K562 (cell line): ENCODE results near the gene FCAMR. TPM values are rescaled to one million over a fixed set of nuclear protein-coding genes. Genes with fewer than 3 reads are reported as not detected.

ENCODE experiments used
- ATAC-seq: fragments of 200-7000 bp; cut with Tn5 transposase; 3 replicates; pipeline ENCODE4 v1.9.1; 2020; ENCODE audit warnings: moderate library complexity
- BruUV-seq: library from RNA; stranded (reverse); fragments of 400-500 nt; replicated peaks from 2 replicates; lab custom pipeline; 2021; lab: Mats Ljungman, UMichigan
- CTCF ChIA-PET: fragments of 300-600 bp; formaldehyde crosslinking; extraction: SDS; loops from one replicate; lab custom pipeline; 2021; ENCODE audit warnings: low intra/inter-chr PET ratio; lab: Yijun Ruan, JAX
- POLR2A ChIA-PET: fragments of 300-600, 350-650 bp; sonication (Branson Sonifier 250); formaldehyde crosslinking; extraction: SDS; loops from one replicate; lab custom pipeline; 2021; ENCODE audit warnings: antibody characterized with exemption, inconsistent platforms; lab: Yijun Ruan, JAX
- DNase-seq, 4 experiments: peaks; one replicate each; pipeline versions ENCODE4 v3.0.0 to v3.0.0-alpha.2; 2011 to 2018; ENCODE audit warnings: low spot score in 3 of 4, mixed read lengths in 3 of 4; ENCODE audit errors: extremely low read depth in 1 of 4
- FAIRE-seq: peaks from 2 replicates; lab custom pipeline; 2011; peaks lifted over from hg19 to GRCh38; lab: Jason Lieb, UNC
- H2AFZ ChIP-seq: 2 replicates; pipeline ENCODE4 v1.6.0; 2011; ENCODE audit warnings: low read depth, low read length, control low read depth, inconsistent platforms
- H3K27ac ChIP-seq: fragments of 200-600 bp; 3 replicates; pipeline ENCODE4 v1.8.0; 2011; ENCODE audit warnings: low read depth, mild to moderate bottlenecking, control low read depth, inconsistent platforms, low read length, moderate library complexity, mixed read lengths; ENCODE audit errors: extremely low read depth
- H3K27me3 ChIP-seq, 2 experiments: fragments of 300-600 bp in 1 of 2; 2 replicates in 1 of 2; 3 replicates in 1 of 2; pipeline versions ENCODE4 v1.6.0 to v1.8.0; 2011; ENCODE audit warnings: inconsistent platforms in 2 of 2, low read length in 2 of 2, mild to moderate bottlenecking in 1 of 2, mixed read lengths in 1 of 2, moderate library complexity in 1 of 2; ENCODE audit not compliant: control insufficient read depth in 2 of 2, insufficient read depth in 2 of 2
- H3K36me3 ChIP-seq: fragments of 300-600 bp; 3 replicates; pipeline ENCODE4 v1.8.0; 2011; ENCODE audit warnings: mild to moderate bottlenecking, low read length, inconsistent platforms; ENCODE audit not compliant: control insufficient read depth, insufficient read depth
- H3K4me1 ChIP-seq, 2 experiments: fragments of 200-600 bp in 1 of 2; replicated peaks in 1 of 2; 2 replicates in 1 of 2; 3 replicates in 1 of 2; pipeline versions ENCODE4 v1.5.1 to v1.8.0; 2011; ENCODE audit warnings: inconsistent platforms in 2 of 2, low read length in 2 of 2, mild to moderate bottlenecking in 1 of 2, mixed read lengths in 1 of 2, moderate library complexity in 1 of 2; ENCODE audit not compliant: control insufficient read depth in 2 of 2, insufficient read depth in 2 of 2
- H3K4me2 ChIP-seq: 2 replicates; pipeline ENCODE4 v1.6.1; 2011; ENCODE audit warnings: low read length, control low read depth, inconsistent platforms, mixed read lengths; ENCODE audit not compliant: insufficient read depth
- H3K4me3 ChIP-seq: fragments of 200-600 bp; sonication (generic), shearing (Covaris generic); 2 replicates; pipeline ENCODE4 v1.5.1; 2016; ENCODE audit warnings: control low read depth, inconsistent platforms
- H3K79me2 ChIP-seq: fragments of 200-600 bp; 3 replicates; pipeline ENCODE4 v1.8.0; 2011; ENCODE audit warnings: low read length, inconsistent platforms; ENCODE audit not compliant: control insufficient read depth, insufficient read depth
- H3K9ac ChIP-seq, 2 experiments: 2 replicates each; pipeline versions ENCODE4 v1.6.0 to v1.6.1; 2011; ENCODE audit warnings: low read depth in 2 of 2, low read length in 2 of 2, control low read depth in 1 of 2, inconsistent platforms in 1 of 2, mild to moderate bottlenecking in 1 of 2, mixed read lengths in 1 of 2; ENCODE audit not compliant: insufficient read depth in 1 of 2
- H3K9me1 ChIP-seq: one replicate; pipeline ENCODE4 v1.6.0; 2011; ENCODE audit warnings: inconsistent platforms, mild to moderate bottlenecking, low read length, moderate library complexity; ENCODE audit not compliant: control insufficient read depth, insufficient read depth
- H3K9me3 ChIP-seq: replicated peaks from 2 replicates; pipeline ENCODE4 v1.5.1; 2011; ENCODE audit warnings: low read depth, low read length, inconsistent platforms; ENCODE audit not compliant: control insufficient read depth, insufficient read depth
- H4K20me1 ChIP-seq: replicated peaks from 2 replicates; pipeline ENCODE4 v1.6.1; 2011; ENCODE audit warnings: low read length, inconsistent platforms, mixed read lengths; ENCODE audit not compliant: control insufficient read depth, insufficient read depth
- FOXK2 ChIP-seq, 2 experiments: fragments of 450-650 bp; IDR thresholded peaks in 1 of 2; conservative IDR thresholded peaks in 1 of 2; 2 replicates each; pipeline ENCODE4 v1.6.1; 2016; ENCODE audit warnings: low read depth in 2 of 2, mild to moderate bottlenecking in 1 of 2
- HLTF ChIP-seq: fragments of 450-650 bp; IDR thresholded peaks from 2 replicates; pipeline ENCODE4 v1.6.1; 2016
- L3MBTL2 ChIP-seq: fragments of 450-650 bp; IDR thresholded peaks from 2 replicates; pipeline ENCODE4 v1.6.1; 2016; ENCODE audit warnings: mild to moderate bottlenecking, moderate library complexity
- NKRF ChIP-seq: fragments of 450-650 bp; IDR thresholded peaks from 2 replicates; pipeline ENCODE4 v1.6.1; 2016; ENCODE audit warnings: borderline replicate concordance
- YY1 ChIP-seq, 3 experiments: IDR thresholded peaks; 2 replicates each; pipeline ENCODE4 v1.6.1; 2011; ENCODE audit warnings: low read length in 2 of 3, mild to moderate bottlenecking in 2 of 3, moderate library complexity in 2 of 3, borderline replicate concordance in 1 of 3, control low read depth in 1 of 3, low read depth in 1 of 3; ENCODE audit not compliant: insufficient read depth in 3 of 3, insufficient replicate concordance in 2 of 3, control insufficient read depth in 1 of 3, insufficient read length in 1 of 3; ENCODE audit errors: extremely low read depth in 1 of 3
- WGBS: fragments of 100-300 bp; shearing (Covaris generic); methylation state at CpG from one replicate; pipeline ENCODE4 v1.1.6; 2016; ENCODE audit warnings: low coverage, mixed read lengths; ENCODE audit not compliant: insufficient coverage; ENCODE audit errors: missing lambda C conversion rate; 5-methylcytosine and 5-hydroxymethylcytosine counted together
- in situ Hi-C: fragments of 300-500 bp; cut with MboI; formaldehyde crosslinking; loops from 4 replicates; pipeline ENCODE4 v1.15.0; 2018; ENCODE audit warnings: inconsistent platforms, mixed read lengths
- intact Hi-C: fragments of 100-400 bp; cut with micrococcal nuclease; formaldehyde crosslinking; loops from 2 replicates; pipeline ENCODE4 v1.14.2; 2022
- polyA plus RNA-seq, 8 experiments: library from polyadenylated mRNA; depleted of rRNA in 4 of 8; stranded (reverse) in 5 of 8; unstranded in 3 of 8; fragments of >200 nt; fragmentation: Nextera tagmentation in 2 of 8; fragmentation: Illumina TruSeq in 1 of 8; extraction: Ambion mirVana in 2 of 8; extraction: Trizol in 1 of 8; gene quantifications; 2 replicates each; pipeline versions ENCODE4 v1.2.1 to v1.2.3, GENCODE V29; 2011 to 2014; ENCODE audit warnings: inconsistent platforms in 1 of 8, missing spikeins in 1 of 8
- total RNA-seq, 7 experiments: library from RNA; depleted of rRNA in 6 of 7; stranded (reverse); fragments of >200 nt in 6 of 7; fragmentation: Illumina TruSeq in 2 of 7; extraction: Trizol in 2 of 7; gene quantifications; 2 replicates each; pipeline versions ENCODE4 v1.2.1 to v1.2.3, GENCODE V29; 2011 to 2021; ENCODE audit warnings: low replicate concordance in 1 of 7
- TF ChIP-seq, protein P1 (sequence below): sonication (generic); formaldehyde crosslinking; IDR thresholded peaks from 2 replicates; pipeline ENCODE4 v1.9.0; 2022; ENCODE audit warnings: mild to moderate bottlenecking, missing genetic modification reagents
- TF ChIP-seq, protein P2 (sequence below), 2 experiments: fragments of 450-650 bp; formaldehyde crosslinking in 1 of 2; IDR thresholded peaks; 2 replicates each; pipeline versions ENCODE4 v1.4.0 to v1.6.1; 2014 to 2020; ENCODE audit warnings: mild to moderate bottlenecking in 2 of 2, borderline replicate concordance in 1 of 2, low read depth in 1 of 2

Gene FCAMR
- total and polyA plus RNA-seq, 9 of the 15 experiments (the other 6 are each of a cell fraction or from before 2014, with no cell fraction given) = not detected

DNA sequence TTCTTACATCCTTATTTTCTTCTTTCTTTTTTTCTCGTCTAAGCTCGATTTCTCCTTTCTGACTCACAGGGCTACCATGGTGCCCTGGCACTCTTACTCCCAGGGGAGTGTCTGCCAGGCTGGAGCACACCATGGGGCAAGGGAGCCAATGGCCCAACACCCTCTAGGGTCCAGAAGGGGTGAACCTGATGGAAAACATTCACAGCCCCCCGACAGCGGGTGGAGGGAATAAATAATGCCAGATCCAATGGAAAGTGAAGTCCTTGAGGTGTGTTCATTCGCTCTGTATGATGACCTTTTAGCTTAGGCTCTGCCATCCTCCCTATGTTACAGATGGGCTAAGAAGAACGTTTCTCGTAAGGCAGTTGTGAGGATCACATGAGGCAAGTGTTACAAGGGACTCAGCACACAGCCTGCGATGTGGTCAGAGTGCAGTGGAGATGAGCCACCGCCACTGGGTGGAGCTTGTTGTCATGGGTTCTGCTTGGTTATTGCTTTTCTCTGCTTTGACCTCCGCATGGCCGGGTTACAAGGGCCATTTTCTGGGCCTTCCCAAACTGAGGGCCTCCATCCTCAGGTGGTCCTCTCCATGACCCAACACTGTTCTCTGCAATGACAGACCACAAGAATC, 45.0 kb downstream of the FCAMR start:
- Histone ChIP-seq H3K27me3 (no peaks in the 10 kb centered on the region; a peak in 1 of 5 replicates), H3K36me3 (no peaks in the 10 kb centered on the region), H4K20me1 (no peaks in the 10 kb centered on the region), H3K9ac (no peak overlapping the region), H3K9me3 (no peaks in the 10 kb centered on the region; the same call in 1 of the 2 replicates), H3K4me3 (no peak overlapping the region), H2AFZ (peak overlapping the region; percentile 51), H3K4me2 (peak overlapping the region; percentile 12; the same call in 1 of the 2 replicates), H3K79me2 (no peaks in the 10 kb centered on the region), H3K4me1 (peaks cover 7 to 29% of the 10 kb centered on the region in 2 experiments), H3K9me1 (no peaks in the 10 kb centered on the region), H3K27ac (peak overlapping the region; percentile 13; the same call in 2 of the 3 replicates)
- DNase-seq (peak; percentile 49 to 81 (median 60)), ATAC-seq (peak; percentile 92), FAIRE-seq (peak; percentile 63)
- BruUV-seq = no TSS peak
- intact Hi-C loops = loop anchor here (1.0 kb wide), 1 partner anchor 57 kb away; no protein-coding TSS in a partner anchor
- ChIA-PET POLR2A (interaction anchor here (0.7 to 1.1 kb wide), 4 partner anchors 8 to 1300 kb away, joined by 3 to 4 read pairs (median 3); no protein-coding TSS in a partner anchor), CTCF (interaction anchor here (1.1 to 1.3 kb wide), 2 partner anchors 54 to 152 kb away, joined by 3 to 4 read pairs; no protein-coding TSS in a partner anchor)
- in situ Hi-C loops = no loop called here
- WGBS = 42% methylated on average over 11 of the region's 11 CpGs
- no peak for TF ChIP-seq NKRF
- TF ChIP-seq, protein P1, sequence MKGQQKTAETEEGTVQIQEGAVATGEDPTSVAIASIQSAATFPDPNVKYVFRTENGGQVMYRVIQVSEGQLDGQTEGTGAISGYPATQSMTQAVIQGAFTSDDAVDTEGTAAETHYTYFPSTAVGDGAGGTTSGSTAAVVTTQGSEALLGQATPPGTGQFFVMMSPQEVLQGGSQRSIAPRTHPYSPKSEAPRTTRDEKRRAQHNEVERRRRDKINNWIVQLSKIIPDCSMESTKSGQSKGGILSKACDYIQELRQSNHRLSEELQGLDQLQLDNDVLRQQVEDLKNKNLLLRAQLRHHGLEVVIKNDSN = peak; percentile 86
- no peak for TF ChIP-seq HLTF
- TF ChIP-seq YY1 (IDR thresholded peaks at IDR 0.05; ENCODE audit: borderline replicate concordance in 1 of 3, control insufficient read depth in 1 of 3, extremely low read depth in 1 of 3, insufficient read depth in 3 of 3, insufficient read length in 1 of 3, insufficient replicate concordance in 2 of 3, low read depth in 1 of 3, low read length in 2 of 3) = peak in 2 of 3 experiments; percentile 43 to 63
- TF ChIP-seq, protein P2, sequence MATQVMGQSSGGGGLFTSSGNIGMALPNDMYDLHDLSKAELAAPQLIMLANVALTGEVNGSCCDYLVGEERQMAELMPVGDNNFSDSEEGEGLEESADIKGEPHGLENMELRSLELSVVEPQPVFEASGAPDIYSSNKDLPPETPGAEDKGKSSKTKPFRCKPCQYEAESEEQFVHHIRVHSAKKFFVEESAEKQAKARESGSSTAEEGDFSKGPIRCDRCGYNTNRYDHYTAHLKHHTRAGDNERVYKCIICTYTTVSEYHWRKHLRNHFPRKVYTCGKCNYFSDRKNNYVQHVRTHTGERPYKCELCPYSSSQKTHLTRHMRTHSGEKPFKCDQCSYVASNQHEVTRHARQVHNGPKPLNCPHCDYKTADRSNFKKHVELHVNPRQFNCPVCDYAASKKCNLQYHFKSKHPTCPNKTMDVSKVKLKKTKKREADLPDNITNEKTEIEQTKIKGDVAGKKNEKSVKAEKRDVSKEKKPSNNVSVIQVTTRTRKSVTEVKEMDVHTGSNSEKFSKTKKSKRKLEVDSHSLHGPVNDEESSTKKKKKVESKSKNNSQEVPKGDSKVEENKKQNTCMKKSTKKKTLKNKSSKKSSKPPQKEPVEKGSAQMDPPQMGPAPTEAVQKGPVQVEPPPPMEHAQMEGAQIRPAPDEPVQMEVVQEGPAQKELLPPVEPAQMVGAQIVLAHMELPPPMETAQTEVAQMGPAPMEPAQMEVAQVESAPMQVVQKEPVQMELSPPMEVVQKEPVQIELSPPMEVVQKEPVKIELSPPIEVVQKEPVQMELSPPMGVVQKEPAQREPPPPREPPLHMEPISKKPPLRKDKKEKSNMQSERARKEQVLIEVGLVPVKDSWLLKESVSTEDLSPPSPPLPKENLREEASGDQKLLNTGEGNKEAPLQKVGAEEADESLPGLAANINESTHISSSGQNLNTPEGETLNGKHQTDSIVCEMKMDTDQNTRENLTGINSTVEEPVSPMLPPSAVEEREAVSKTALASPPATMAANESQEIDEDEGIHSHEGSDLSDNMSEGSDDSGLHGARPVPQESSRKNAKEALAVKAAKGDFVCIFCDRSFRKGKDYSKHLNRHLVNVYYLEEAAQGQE (IDR thresholded peaks at IDR 0.05; ENCODE audit: borderline replicate concordance) = peak; percentile 58; the same call in 1 of the 2 replicates
- TF ChIP-seq, protein P2 (CRISPR knock-in tag; IDR thresholded peaks at IDR 0.05; ENCODE audit: low read depth) = no peak
- TF ChIP-seq L3MBTL2 = peak; percentile 19; the same call in 1 of the 2 replicates
- TF ChIP-seq FOXK2 (conservative IDR thresholded peaks at IDR 0.05 in 1 of 2, IDR thresholded peaks at IDR 0.05 in 1 of 2; ENCODE audit: low read depth in 2 of 2) = peak; percentile 80 to 85
